ENCODE data around the gene EHD4.

EHD4 gene

DNA sequence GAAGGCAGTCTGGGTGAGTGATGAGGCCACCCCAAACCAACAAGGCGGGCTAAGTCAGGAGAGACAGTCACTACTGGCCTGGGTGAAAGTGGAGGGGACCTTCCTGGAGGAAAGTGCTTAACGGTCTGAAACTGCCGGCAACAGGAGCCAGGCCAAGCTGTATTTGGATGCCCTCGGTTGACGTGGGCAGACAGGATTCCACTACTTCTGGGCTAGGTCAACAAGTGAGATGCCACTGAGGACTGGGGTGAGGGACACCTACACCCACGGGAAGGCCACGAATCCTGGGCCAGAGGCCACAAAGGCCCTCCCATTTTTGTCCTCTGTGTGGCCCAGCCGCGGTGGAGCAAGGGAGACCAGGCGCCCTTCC is 90.8 kb downstream of the EHD4 start:
- no peaks in the 10 kb centered on the region for H3K4me1 ChIP-seq (ENCODE audit: low read length)
- no peak overlapping the region for H3K4me2 ChIP-seq (ENCODE audit: low read length)
- TF ChIP-seq, protein P1, sequence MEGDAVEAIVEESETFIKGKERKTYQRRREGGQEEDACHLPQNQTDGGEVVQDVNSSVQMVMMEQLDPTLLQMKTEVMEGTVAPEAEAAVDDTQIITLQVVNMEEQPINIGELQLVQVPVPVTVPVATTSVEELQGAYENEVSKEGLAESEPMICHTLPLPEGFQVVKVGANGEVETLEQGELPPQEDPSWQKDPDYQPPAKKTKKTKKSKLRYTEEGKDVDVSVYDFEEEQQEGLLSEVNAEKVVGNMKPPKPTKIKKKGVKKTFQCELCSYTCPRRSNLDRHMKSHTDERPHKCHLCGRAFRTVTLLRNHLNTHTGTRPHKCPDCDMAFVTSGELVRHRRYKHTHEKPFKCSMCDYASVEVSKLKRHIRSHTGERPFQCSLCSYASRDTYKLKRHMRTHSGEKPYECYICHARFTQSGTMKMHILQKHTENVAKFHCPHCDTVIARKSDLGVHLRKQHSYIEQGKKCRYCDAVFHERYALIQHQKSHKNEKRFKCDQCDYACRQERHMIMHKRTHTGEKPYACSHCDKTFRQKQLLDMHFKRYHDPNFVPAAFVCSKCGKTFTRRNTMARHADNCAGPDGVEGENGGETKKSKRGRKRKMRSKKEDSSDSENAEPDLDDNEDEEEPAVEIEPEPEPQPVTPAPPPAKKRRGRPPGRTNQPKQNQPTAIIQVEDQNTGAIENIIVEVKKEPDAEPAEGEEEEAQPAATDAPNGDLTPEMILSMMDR (IDR thresholded peaks at IDR 0.05; ENCODE audit: low read depth, low read length) = no peak
- TF ChIP-seq EZH2phosphoT487 (IDR thresholded peaks at IDR 0.05; ENCODE audit: low read depth) = no peak
- H3K9ac ChIP-seq (ENCODE audit: low read length) = no peak overlapping the region
- no peak overlapping the region for H3K4me3 ChIP-seq (ENCODE audit: low read length)
- no peaks in the 10 kb centered on the region for H4K20me1 ChIP-seq (ENCODE audit: insufficient read depth, low read length)
- no peaks in the 10 kb centered on the region for H3K79me2 ChIP-seq (ENCODE audit: low read length)
- H3K27ac ChIP-seq (ENCODE audit: low read length) = no peak overlapping the region
- no peaks in the 10 kb centered on the region for H3K27me3 ChIP-seq (ENCODE audit: low read depth, low read length)
- no peaks in the 10 kb centered on the region for H3K9me3 ChIP-seq (ENCODE audit: insufficient read depth, low read length)
- no peaks in the 10 kb centered on the region for H3K36me3 ChIP-seq (replicated peaks; ENCODE audit: low read depth, low read length)
- no peak overlapping the region for H2AFZ ChIP-seq (ENCODE audit: low read depth, low read length)

DNA sequence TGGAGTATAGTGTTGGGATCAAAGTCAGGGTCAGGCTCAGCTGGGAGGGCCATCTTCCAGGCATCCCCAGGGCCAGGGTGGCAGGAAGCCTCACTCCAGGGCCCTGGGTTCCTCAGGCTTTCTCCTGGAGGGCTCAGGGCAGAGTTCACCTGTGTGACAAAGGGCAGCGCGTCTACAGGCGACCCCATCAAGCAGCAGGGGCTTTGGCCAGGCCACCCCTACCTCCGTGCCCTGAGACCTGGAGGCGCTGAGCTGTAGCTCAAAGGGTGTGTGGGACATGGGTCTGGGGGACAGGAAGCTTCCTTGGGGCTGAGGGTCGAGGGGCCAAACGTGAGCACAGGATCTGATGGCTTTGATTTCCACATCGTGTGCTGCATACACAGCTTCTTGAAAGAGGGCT is 91.3 kb downstream of the EHD4 start:
- no peak for TF ChIP-seq EZH2phosphoT487 (IDR thresholded peaks at IDR 0.05; ENCODE audit: low read depth)
- TF ChIP-seq, protein P1 (IDR thresholded peaks at IDR 0.05; ENCODE audit: low read depth, low read length) = no peak
- Histone ChIP-seq H3K79me2 (ENCODE audit: low read length) (no peaks in the 10 kb centered on the region), H3K4me2 (ENCODE audit: low read length) (no peak overlapping the region), H3K9me3 (ENCODE audit: insufficient read depth, low read length) (no peaks in the 10 kb centered on the region), H3K4me3 (ENCODE audit: low read length) (no peak overlapping the region), H3K27ac (ENCODE audit: low read length) (no peak overlapping the region), H3K36me3 (replicated peaks; ENCODE audit: low read depth, low read length) (no peaks in the 10 kb centered on the region), H4K20me1 (ENCODE audit: insufficient read depth, low read length) (no peaks in the 10 kb centered on the region), H2AFZ (ENCODE audit: low read depth, low read length) (no peak overlapping the region), H3K27me3 (ENCODE audit: low read depth, low read length) (no peaks in the 10 kb centered on the region), H3K4me1 (ENCODE audit: low read length) (no peaks in the 10 kb centered on the region), H3K9ac (ENCODE audit: low read length) (no peak overlapping the region)

DNA sequence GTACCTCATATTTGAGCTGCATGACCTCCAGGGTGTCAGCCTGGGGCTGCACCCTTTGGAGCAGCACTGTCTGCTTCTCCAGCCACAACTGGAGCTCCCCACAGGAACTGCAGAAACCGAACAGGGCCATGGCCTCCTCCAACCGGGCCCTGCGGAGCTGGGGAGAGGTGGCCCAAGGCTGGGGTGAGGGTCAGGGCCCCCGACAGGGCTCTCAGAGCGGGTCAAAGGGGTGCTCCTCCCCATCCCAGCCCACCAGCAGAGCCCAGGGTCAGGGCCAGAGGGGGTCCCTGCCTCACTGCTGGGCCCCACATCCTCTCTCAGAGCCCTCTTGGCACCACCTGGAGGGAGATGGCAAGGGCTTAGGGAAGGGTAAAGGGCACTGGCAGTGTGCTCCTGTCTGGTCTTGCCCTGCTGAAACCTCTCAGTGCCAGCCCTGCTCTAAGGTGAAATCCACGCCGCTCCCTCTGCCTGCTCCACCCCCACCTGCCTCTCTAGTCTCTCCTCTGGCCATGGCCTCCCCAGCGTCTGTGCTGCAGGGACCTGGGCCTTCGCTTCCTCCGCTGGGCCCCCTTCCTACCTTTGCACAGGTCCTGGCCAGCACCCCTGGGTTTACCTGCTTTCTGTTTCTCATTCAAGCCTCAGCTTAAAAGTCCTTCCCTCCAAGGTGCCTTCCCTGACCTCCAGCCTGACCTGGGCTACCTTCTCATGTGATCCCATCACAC is 92.0 kb downstream of the EHD4 start:
- no peaks in the 10 kb centered on the region for H3K4me1 ChIP-seq (ENCODE audit: low read length)
- H3K27me3 ChIP-seq (ENCODE audit: low read depth, low read length) = no peaks in the 10 kb centered on the region
- H4K20me1 ChIP-seq (ENCODE audit: insufficient read depth, low read length) = no peaks in the 10 kb centered on the region
- no peak overlapping the region for H3K9ac ChIP-seq (ENCODE audit: low read length)
- TF ChIP-seq, protein P1 (IDR thresholded peaks at IDR 0.05; ENCODE audit: low read depth, low read length) = no peak
- no peak for TF ChIP-seq EZH2phosphoT487 (IDR thresholded peaks at IDR 0.05; ENCODE audit: low read depth)
- H3K4me2 ChIP-seq (ENCODE audit: low read length) = no peak overlapping the region
- H2AFZ ChIP-seq (ENCODE audit: low read depth, low read length) = no peak overlapping the region
- H3K9me3 ChIP-seq (ENCODE audit: insufficient read depth, low read length) = no peaks in the 10 kb centered on the region
- no peaks in the 10 kb centered on the region for H3K36me3 ChIP-seq (replicated peaks; ENCODE audit: low read depth, low read length)
- no peak overlapping the region for H3K27ac ChIP-seq (ENCODE audit: low read length)
- no peak overlapping the region for H3K4me3 ChIP-seq (ENCODE audit: low read length)
- no peaks in the 10 kb centered on the region for H3K79me2 ChIP-seq (ENCODE audit: low read length)

DNA sequence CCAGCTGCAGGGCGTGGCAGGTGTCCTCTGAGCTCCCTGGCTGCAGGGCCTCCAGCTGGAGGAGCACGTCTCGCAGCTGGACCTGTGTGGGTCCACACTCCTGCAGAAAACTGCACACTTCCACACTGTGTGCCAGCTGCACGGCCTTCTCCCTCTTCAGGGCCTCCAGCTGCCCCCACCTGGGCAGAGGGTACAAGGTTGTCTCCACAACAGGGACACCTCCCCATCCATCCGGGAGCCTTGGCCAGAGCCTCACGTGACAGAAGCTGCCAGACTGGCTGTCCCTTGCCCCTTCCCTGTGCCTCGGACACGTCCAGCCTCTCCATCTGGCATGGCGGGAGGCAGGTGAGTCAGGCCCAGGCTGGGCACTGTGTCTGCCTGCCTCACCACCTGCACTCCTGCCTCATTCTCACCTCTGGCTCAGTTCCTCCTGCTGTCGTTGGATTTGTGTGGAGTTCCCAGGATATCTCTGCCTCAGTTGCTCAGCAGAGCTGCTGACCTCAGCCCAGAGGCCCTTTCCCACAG is 93.0 kb downstream of the EHD4 start:
- H3K36me3 ChIP-seq (replicated peaks; ENCODE audit: low read depth, low read length) = no peaks in the 10 kb centered on the region
- no peaks in the 10 kb centered on the region for H3K4me1 ChIP-seq (ENCODE audit: low read length)
- no peaks in the 10 kb centered on the region for H3K27me3 ChIP-seq (ENCODE audit: low read depth, low read length)
- no peak overlapping the region for H3K4me3 ChIP-seq (ENCODE audit: low read length)
- no peaks in the 10 kb centered on the region for H3K79me2 ChIP-seq (ENCODE audit: low read length)
- no peak overlapping the region for H3K4me2 ChIP-seq (ENCODE audit: low read length)
- TF ChIP-seq, protein P1 (IDR thresholded peaks at IDR 0.05; ENCODE audit: low read depth, low read length) = no peak
- TF ChIP-seq EZH2phosphoT487 (IDR thresholded peaks at IDR 0.05; ENCODE audit: low read depth) = no peak
- H4K20me1 ChIP-seq (ENCODE audit: insufficient read depth, low read length) = no peaks in the 10 kb centered on the region
- H3K9ac ChIP-seq (ENCODE audit: low read length) = no peak overlapping the region
- no peak overlapping the region for H2AFZ ChIP-seq (ENCODE audit: low read depth, low read length)
- H3K27ac ChIP-seq (ENCODE audit: low read length) = no peak overlapping the region
- H3K9me3 ChIP-seq (ENCODE audit: insufficient read depth, low read length) = no peaks in the 10 kb centered on the region
